ENCODE results near the gene HDC.

GRCh38 chr15:50192926-50193620 lies 72.5 kb downstream of the HDC start:
- TF ChIP-seq POLR2A (IDR thresholded peaks at IDR 0.05) (no peak), CTCF (IDR thresholded peaks at IDR 0.05) (no peak), POLR2AphosphoS5 (IDR thresholded peaks at IDR 0.05) (no peak), EP300 (IDR thresholded peaks at IDR 0.05) (no peak)

All from sigmoid colon (tissue), 4 donors.